Ectodermal cell (in vitro differentiated cells): ENCODE data around the gene TECPR1.

ENCODE experiments used
- H3K27ac ChIP-seq: 2 replicates; pipeline ENCODE4 v1.7.0; 2013; ENCODE audit warnings: mild to moderate bottlenecking, low read depth, low read length; ENCODE audit not compliant: insufficient read depth, poor library complexity, severe bottlenecking
- H3K27me3 ChIP-seq: 2 replicates; pipeline ENCODE4 v1.7.0; 2013; ENCODE audit warnings: mild to moderate bottlenecking, low read length; ENCODE audit not compliant: insufficient read depth, control insufficient read depth, poor library complexity, severe bottlenecking
- H3K36me3 ChIP-seq: one replicate; pipeline ENCODE4 v1.7.0; 2013; ENCODE audit warnings: low read length; ENCODE audit not compliant: control insufficient read depth, insufficient read depth
- H3K4me1 ChIP-seq: one replicate; pipeline ENCODE4 v1.7.0; 2013; ENCODE audit warnings: low read length; ENCODE audit not compliant: control insufficient read depth, insufficient read depth
- H3K4me3 ChIP-seq: 2 replicates; pipeline ENCODE4 v1.7.0; 2013; ENCODE audit warnings: low read depth, low read length, control low read depth; ENCODE audit not compliant: insufficient read depth
- H3K9me3 ChIP-seq: 2 replicates; pipeline ENCODE4 v1.7.0; 2013; ENCODE audit warnings: mild to moderate bottlenecking, low read length, moderate library complexity; ENCODE audit not compliant: control insufficient read depth
- WGBS, 2 experiments: methylation state at CpG; one replicate each; pipeline ENCODE4 v1.1.7; 2013; ENCODE audit warnings: missing lambda C conversion rate in 2 of 2; 5-methylcytosine and 5-hydroxymethylcytosine counted together

The TECPR1 gene

GRCh38 chr7:98235901-98236300 is 16.1 kb downstream of the TECPR1 start:
- 94 to 95% methylated on average over 11 of the region's 11 CpGs for WGBS, 2 experiments

GRCh38 chr7:98234429-98235147 is 17.4 kb downstream of the TECPR1 start:
- WGBS, 2 experiments, result 93 to 94% methylated on average over 10 of the region's 10 CpGs
- peaks cover 4% of the 10 kb centered on the region for H3K4me1 ChIP-seq
- no peaks in the 10 kb centered on the region for H3K9me3 ChIP-seq
- H3K27ac ChIP-seq, result no peak overlapping the region
- H3K4me3 ChIP-seq, result no peak overlapping the region
- H3K36me3 ChIP-seq, result no peaks in the 10 kb centered on the region
- H3K27me3 ChIP-seq, result no peaks in the 10 kb centered on the region

More at GRCh38 chr7:98235901-98236300, 16.1 kb downstream of the TECPR1 start:
- H3K27ac ChIP-seq, result no peak overlapping the region
- H3K4me3 ChIP-seq, result no peak overlapping the region
- no peaks in the 10 kb centered on the region for H3K27me3 ChIP-seq
- no peaks in the 10 kb centered on the region for H3K9me3 ChIP-seq
- no peaks in the 10 kb centered on the region for H3K36me3 ChIP-seq
- H3K4me1 ChIP-seq, result no peaks in the 10 kb centered on the region

DNA sequence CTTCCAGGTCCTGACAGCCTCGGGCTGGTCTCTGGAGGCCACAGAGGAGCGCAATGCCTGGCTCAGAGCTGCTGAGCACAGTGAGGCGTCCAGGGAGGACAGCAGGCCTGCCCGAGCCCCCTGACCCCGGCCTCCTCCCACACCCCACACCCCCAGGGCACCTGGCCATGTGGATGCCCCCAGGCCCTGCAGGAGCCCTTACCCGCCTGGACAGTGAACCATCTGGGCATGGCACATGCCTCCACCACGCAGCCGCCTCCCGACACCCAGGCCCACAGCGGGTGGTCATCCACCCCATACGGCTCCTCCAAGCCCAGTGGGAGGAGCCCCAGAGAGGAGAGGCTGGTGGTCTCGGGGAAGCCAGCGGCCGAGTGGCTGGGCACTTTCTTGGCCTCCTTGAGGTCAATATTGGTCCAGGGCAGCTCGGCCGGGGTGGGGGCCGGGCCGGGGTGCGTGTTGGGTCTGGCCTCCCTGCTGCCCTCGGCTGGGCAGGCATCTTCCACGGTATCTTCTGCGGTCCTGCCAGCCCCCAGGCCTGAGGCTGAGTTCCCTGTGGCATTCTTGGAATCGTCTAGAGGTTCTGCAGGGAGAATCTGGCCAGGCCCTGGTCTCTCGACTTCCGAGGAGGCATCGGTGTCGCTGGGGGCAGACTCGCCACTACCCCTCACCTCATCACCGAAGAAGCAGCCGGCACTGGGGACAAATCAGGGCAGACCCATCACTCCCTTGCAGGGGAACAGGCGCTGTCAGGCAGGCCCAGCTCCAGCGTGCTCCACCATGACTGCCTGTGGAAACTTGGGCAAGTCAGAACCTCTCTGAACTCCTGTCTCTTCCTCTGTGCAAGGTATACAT is 18.6 kb downstream of the TECPR1 start:
- no peak overlapping the region for H3K4me3 ChIP-seq
- peaks cover 4% of the 10 kb centered on the region for H3K4me1 ChIP-seq
- H3K36me3 ChIP-seq, result no peaks in the 10 kb centered on the region
- H3K27ac ChIP-seq, result no peak overlapping the region
- WGBS, 2 experiments, result 91% methylated on average over 32 of the region's 32 CpGs
- H3K9me3 ChIP-seq, result no peaks in the 10 kb centered on the region
- H3K27me3 ChIP-seq, result no peaks in the 10 kb centered on the region

GRCh38 chr7:98232799-98233198 is 19.2 kb downstream of the TECPR1 start:
- Histone ChIP-seq H3K4me1 (peaks cover 4% of the 10 kb centered on the region), H3K27me3 (no peaks in the 10 kb centered on the region), H3K36me3 (no peaks in the 10 kb centered on the region), H3K9me3 (no peaks in the 10 kb centered on the region), H3K27ac (no peak overlapping the region), H3K4me3 (no peak overlapping the region)
- WGBS, 2 experiments, result 92 to 93% methylated on average over 16 of the region's 16 CpGs

- H3K4me1 ChIP-seq, result peaks cover 4% of the 10 kb centered on the region
- WGBS, 2 experiments, result 95% methylated on average over 8 of the region's 8 CpGs
- H3K9me3 ChIP-seq, result no peaks in the 10 kb centered on the region
- no peaks in the 10 kb centered on the region for H3K27me3 ChIP-seq
- H3K27ac ChIP-seq, result no peak overlapping the region
- H3K36me3 ChIP-seq, result no peaks in the 10 kb centered on the region
- no peak overlapping the region for H3K4me3 ChIP-seq
Measured at GRCh38 chr7:98232263-98232585, 19.8 kb downstream of the TECPR1 start.

DNA sequence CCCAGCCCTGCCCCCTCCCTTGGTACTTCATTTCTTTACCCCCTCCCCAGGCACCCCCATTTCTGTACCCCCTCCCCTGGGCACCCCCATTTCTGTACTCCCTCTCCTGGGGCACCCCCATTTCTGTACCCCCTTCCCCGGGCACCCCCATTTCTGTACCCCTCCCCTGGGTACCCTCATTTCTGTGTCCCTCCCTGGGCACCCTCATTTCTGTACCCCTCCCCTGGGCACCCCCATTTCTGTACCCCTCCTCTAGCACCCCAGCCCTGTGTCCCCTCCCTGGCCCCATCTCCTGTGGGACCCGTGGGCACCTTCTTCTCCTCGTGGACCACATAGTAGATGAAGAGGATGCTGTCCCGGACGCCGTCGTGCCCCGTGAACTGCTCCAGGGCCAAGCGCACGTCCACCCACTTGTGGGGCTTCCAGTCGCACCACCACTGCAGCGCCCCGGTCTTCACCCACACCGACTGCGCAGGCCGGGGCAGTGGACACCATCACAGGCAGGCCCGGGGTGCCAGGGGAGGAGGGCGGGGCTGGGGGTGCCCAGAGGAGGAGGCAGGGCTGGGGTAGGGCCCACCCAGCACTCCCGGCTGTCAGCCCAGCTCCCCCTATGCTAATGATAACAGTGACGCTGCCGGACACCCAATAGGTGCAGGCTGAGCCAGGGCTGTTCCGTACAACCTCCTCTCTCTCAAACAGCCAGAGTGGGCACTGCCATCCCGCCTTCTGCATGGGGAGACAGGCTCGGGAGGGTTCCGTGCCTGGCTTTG is 20.4 kb downstream of the TECPR1 start:
- H3K27me3 ChIP-seq, result no peaks in the 10 kb centered on the region
- H3K9me3 ChIP-seq, result no peaks in the 10 kb centered on the region
- H3K4me1 ChIP-seq, result peaks cover 4% of the 10 kb centered on the region
- no peaks in the 10 kb centered on the region for H3K36me3 ChIP-seq
- 95% methylated on average over 25 of the region's 25 CpGs for WGBS, 2 experiments
- no peak overlapping the region for H3K4me3 ChIP-seq
- no peak overlapping the region for H3K27ac ChIP-seq

- no peaks in the 10 kb centered on the region for H3K27me3 ChIP-seq
- 93 to 94% methylated on average over 30 of the region's 30 CpGs for WGBS, 2 experiments
- no peaks in the 10 kb centered on the region for H3K9me3 ChIP-seq
- H3K36me3 ChIP-seq, result no peaks in the 10 kb centered on the region
- H3K4me3 ChIP-seq, result no peak overlapping the region
- no peak overlapping the region for H3K27ac ChIP-seq
- peaks cover 4% of the 10 kb centered on the region for H3K4me1 ChIP-seq
Measured at GRCh38 chr7:98230746-98231471, 21.1 kb downstream of the TECPR1 start.

- 71 to 74% methylated on average over 17 of the region's 17 CpGs for WGBS, 2 experiments
- no peaks in the 10 kb centered on the region for H3K27me3 ChIP-seq
- H3K4me1 ChIP-seq, result peaks cover 4% of the 10 kb centered on the region
- H3K36me3 ChIP-seq, result no peaks in the 10 kb centered on the region
- H3K27ac ChIP-seq, result no peak overlapping the region
- no peaks in the 10 kb centered on the region for H3K9me3 ChIP-seq
- no peak overlapping the region for H3K4me3 ChIP-seq
Measured at GRCh38 chr7:98229991-98230745, 21.9 kb downstream of the TECPR1 start.

DNA sequence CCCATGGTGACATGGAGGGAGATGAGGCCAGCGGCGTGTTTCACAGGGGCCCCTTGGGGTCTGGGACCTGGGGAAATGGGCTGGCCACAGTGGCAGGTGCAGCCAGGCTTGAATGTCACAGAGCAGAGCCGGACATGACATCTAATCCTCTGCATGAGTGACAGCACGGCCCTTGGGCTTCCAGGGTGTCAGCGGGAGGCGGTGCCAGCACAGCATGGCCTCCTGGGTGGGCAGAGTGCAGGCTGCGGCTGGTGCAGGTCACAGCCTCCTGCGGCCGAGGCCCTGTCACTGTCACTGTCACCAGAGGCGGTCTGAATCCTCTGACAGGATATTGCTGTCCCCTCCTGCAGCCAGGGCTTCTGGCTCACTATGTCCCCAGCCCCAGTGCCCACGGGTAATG is 22.6 kb downstream of the TECPR1 start:
- WGBS, 2 experiments, result 89 to 90% methylated on average over 11 of the region's 11 CpGs
- H3K4me1 ChIP-seq, result peaks cover 4% of the 10 kb centered on the region
- H3K27me3 ChIP-seq, result no peaks in the 10 kb centered on the region

More for the DNA sequence above, 22.6 kb downstream of the TECPR1 start:
- H3K27ac ChIP-seq, result no peak overlapping the region
- H3K36me3 ChIP-seq, result no peaks in the 10 kb centered on the region
- H3K9me3 ChIP-seq, result no peaks in the 10 kb centered on the region
- H3K4me3 ChIP-seq, result no peak overlapping the region
